Activated CD4-positive, CD25-positive, alpha-beta regulatory T cell treated with anti-CD3 and anti-CD28 coated beads, Interleukin-2, amount 50 U/mL, for 72 hours (primary cell): ENCODE measurements around the gene DPP3.
"Not testable (repeated sequence)": the region's sequence is repeated elsewhere in the genome, so short reads cannot be mapped to it uniquely, and the experiment has no call there.

Experiments
- DNase-seq: peaks from one replicate; pipeline ENCODE4 v3.0.0; 2021

Gene DPP3, protein sequence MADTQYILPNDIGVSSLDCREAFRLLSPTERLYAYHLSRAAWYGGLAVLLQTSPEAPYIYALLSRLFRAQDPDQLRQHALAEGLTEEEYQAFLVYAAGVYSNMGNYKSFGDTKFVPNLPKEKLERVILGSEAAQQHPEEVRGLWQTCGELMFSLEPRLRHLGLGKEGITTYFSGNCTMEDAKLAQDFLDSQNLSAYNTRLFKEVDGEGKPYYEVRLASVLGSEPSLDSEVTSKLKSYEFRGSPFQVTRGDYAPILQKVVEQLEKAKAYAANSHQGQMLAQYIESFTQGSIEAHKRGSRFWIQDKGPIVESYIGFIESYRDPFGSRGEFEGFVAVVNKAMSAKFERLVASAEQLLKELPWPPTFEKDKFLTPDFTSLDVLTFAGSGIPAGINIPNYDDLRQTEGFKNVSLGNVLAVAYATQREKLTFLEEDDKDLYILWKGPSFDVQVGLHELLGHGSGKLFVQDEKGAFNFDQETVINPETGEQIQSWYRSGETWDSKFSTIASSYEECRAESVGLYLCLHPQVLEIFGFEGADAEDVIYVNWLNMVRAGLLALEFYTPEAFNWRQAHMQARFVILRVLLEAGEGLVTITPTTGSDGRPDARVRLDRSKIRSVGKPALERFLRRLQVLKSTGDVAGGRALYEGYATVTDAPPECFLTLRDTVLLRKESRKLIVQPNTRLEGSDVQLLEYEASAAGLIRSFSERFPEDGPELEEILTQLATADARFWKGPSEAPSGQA

GRCh38 chr11:66480117-66480938 is at the start of gene DPP3:
Gene DPP3, plus strand, starts transcription at chr11:66480434. Its CDS starts 1,767 bp downstream, at chr11:66482201.
- DNase-seq: peak; percentile 96

DNA sequence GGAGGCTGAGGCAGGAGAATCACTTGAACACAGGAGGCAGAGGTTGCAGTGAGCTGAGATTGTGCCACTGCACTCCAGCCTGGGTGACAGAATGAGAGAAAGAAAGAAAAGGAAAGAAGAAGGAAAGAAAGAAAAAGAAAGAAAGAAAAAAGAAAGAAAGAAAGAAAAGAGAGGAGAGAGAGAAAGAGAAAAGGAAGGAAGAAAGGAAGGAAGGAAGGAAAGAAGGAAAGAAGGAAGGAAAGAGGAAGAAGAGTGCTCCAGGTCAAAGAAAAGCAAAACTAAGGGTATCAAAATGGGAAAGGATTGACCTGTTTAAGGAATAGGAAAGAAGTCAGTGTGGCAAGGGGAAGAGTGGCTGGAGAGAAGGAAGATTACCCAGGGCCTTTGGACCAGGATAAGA is 48.9 kb upstream of the DPP3 start:
- DNase-seq: not testable (repeated sequence)

DNA sequence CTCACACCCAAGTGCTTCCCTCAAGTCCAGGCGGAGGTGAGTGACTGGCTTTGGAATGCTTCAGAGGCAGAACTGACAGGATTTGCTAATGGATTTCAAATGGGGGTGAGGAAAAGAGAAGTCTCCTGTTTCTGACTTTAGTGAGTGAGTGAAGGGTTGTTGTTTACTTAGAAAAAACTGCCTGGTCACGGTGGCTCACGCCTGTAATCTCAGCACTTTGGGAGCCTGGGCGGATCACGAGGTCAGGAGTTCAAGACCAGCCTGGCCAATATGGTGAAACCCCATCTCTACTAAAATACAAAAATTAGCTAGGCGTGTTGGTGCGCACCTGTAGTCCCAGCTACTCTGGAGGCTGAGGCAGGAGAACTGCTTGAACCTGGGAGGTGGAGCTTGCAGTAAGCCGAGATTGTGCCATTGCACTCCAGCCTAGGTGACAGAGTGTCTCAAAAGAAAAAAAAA is 48.3 kb upstream of the DPP3 start:
- DNase-seq: not testable (repeated sequence)

DNA sequence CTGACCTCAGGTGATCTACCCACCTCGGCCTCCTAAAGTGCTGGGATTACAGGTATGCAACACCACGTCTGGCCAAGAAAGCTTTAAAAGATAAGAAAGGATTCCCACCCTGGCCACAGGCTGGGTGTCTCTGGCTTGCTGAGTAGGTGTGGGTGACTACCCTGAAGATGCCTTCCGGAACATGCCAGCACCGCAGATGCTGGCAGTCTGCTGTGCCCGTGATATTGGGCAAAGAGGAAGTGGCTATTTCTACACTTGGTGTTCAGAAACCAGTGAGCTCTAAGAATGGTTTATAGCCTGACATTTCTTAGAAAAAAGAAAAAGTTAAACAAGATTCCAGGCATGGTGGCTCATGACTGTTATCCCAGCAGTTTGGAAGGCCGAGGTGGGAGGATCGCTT is 47.6 kb upstream of the DPP3 start:
- no peak for DNase-seq

GRCh38 chr11:66437979-66438503 is 42.2 kb upstream of the DPP3 start:
- no peak for DNase-seq

DNA sequence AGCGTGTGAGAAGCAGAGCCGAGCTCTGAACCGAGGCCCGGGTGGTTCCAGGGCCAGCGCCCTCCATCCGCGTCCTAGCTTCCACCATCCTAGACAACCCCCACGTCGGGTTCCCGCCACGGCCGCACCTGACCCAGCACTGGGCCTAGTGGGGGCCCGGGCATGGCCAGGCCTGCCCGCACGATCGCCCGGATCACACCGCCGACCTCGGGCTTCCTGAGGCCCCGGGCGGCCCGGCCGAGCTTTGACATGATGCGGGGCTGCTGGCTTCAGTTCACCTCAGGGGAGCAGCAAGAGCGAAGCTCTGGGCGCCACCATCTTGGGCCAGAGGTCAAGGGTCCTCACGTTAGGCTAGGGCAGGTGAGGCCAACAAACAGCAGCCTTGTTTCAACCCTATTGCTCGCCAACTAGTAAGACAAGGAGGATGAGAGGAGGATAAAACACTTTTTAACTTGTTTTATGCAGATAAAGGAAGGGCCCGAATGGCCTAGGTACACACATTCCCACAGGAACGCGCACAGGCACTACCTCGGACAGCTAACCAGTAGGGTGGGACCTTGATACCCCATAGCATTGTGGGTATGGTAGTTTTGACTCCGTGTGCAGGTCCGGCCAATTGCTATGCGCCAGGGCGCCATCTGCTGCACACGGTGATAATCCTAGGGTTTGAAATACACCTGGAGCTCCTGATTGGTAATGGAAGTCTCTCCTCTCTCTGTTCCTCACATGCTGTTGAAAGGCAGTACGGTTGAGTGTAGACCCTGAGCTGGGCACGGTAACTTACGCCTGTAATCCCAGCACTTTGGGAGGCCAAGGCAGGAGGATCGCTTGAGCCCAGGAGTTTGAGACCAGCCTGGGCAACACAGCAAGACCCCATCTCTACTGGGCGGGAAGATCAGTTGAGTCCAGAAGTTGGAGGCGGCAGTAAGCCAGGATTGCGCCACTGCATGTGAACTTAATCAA is 41.4 kb upstream of the DPP3 start, which contains the start of gene MRPL11:
Gene MRPL11, minus strand, starts transcription at position 345 of the 963 bp plus-strand sequence. Its CDS starts 94 bp downstream, at position 251.
- DNase-seq: peak; percentile 88

DNA sequence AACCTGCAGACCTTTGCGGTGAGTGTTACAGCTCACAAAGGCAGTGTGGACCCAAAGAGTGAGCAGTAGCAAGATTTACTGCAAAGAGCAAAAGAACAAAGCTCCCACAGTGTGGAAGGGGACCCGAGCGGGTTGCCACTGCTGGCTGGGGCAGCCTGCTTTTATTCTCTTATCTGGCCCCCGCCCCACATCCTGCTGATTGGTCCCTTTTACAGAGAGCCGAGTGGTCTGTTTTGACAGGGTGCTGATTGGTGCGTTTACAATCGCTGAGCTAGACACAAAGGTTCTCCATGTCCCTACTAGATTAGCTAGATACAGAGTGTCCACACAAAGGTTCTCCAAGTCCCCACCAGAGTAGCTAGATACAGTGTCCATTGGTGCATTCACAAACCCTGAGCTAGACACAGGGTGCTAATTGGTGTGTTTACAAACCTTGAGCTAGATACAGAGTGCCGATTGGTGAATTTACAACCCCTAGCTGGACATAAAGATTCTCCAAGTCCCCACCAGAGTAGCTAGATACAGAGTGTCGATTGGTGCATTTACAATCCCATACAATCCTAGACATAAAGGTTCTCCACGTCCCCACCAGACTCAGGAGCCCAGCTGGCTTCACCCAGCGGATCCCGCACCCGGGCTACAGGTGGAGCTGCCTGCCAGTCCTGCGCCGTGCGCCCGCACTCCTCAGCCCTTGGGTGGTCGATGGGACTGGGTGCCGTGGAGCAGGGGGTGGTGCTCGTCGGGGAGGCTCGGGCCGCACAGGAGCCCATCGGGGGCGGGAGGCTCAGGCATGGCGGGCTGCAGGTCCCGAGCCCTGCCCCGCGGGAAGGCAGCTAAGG is 39.9 kb upstream of the DPP3 start:
- DNase-seq: not testable (repeated sequence)

DNA sequence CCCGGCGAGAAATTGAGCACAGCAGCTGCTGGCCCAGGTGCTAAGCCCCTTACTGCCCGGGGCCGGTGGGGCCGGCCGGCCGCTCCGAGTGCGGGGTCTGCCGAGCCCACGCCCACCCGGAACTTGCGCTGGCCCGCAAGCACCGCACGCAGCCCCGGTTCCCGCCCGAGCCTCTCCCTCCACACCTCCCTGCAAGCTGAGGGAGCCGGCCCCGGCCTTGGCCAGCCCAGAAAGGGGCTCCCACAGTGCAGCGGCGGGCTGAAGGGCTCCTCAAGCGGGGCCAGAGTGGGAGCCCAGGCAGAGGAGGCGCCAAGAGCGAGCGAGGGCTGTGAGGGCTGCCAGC is 39.3 kb upstream of the DPP3 start:
- not testable (repeated sequence) for DNase-seq

DNA sequence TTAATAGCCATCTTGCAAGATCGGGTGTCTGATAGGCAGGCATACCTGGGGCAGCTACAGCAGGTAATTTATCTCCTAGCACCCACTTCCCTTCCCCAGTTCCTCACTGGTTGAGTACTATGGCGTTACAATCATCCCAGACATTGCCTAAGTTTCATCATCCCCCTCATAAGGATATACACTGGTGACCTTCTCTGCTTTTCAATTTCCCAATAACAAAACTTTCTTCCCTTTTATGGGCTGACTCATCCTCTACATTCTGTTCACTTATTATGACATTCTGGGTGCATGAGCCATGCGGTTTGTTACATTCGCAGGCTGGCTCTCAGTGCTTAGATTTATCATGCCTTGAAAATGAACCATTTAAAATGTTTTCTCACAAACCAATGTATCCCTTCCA is 36.6 kb upstream of the DPP3 start:
- DNase-seq: no peak

- DNase-seq: no peak
Measured at GRCh38 chr11:66447012-66447411, 33.2 kb upstream of the DPP3 start.

GRCh38 chr11:66448523-66448922 is 31.7 kb upstream of the DPP3 start:
- no peak for DNase-seq

- DNase-seq: no peak
Measured at GRCh38 chr11:66450560-66450959, 29.7 kb upstream of the DPP3 start.

GRCh38 chr11:66451663-66452062 is 28.6 kb upstream of the DPP3 start:
- DNase-seq: no peak

- no peak for DNase-seq
Measured at GRCh38 chr11:66454247-66454646, 26.0 kb upstream of the DPP3 start.

DNA sequence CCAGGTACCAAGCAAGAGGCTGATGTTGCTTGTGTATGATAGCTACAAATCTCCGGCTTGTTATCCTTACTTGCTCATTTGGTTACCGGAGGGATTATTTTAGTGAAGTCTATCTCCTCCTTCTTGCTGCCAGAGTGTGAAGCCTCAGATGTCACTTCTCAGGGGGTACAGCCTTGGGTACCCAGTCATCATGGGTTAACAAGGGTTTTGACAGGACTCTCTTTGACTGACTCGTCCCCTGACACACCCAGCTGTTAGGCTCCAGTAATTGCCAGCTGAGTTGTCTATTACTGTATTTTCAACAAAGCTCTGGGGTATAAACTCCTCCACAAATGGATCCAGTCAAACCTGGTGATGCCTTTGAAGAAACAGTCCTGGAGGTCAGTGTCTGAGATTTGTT is 25.4 kb upstream of the DPP3 start:
- DNase-seq: no peak

DNA sequence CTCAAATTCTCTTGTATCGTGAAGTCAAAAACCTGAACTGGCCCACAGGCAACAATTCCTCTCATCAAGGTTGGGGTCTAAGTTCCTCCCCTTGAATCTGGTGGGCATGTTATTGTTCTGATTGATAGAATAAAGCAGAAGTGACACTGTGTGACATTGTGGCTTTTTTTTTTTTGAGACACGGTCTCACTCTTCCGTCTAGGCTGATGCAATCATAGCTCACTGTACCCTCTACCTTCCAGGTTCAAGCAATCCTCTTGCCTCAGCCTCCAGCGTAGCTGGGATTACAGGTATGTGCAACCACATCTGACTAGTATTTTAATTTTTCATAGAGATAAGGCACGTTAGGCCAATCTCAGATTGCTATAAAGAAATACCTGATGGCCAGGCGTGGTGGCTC is 22.4 kb upstream of the DPP3 start:
- no peak for DNase-seq

- no peak for DNase-seq
Measured at GRCh38 chr11:66459138-66459778, 21.0 kb upstream of the DPP3 start.

DNA sequence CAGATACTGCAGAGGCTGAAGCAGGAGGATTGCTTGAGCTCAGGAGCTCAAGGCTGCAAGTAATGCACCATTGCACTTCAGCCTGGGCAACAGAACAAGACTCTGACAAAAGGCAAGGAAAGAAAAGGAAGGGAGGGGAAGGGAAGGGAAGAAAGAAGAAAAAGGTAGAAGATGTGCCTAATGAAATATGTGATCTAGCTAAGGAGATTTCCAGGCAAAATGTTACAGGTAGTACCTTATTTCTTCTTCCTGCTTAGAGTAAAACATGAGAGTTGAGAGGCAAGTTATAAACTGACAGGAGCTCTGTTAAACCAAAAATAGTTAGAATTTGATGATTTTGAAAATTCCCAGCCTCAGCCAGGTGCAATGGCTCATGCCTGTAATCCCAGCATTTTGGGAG is 18.2 kb upstream of the DPP3 start:
- DNase-seq: no peak

DNA sequence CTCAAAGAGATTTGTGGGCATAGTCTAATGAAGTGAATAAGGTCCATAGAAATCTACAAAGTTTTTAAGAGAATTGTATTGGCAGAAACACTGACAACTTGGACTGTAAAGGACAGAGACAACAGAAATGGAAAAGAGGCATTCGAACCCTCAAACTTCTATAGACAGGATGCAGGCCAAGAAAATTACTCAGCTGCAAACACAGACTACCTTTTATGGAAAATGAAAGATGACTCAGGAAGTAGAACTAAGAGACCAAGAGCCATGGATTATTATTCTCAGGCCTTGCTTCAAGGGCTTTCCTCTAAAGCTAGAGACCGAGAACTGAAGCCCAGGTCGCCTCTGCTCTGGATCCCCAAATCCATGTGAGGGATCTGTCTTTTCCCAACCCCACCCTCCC is 17.3 kb upstream of the DPP3 start:
- no peak for DNase-seq

DNA sequence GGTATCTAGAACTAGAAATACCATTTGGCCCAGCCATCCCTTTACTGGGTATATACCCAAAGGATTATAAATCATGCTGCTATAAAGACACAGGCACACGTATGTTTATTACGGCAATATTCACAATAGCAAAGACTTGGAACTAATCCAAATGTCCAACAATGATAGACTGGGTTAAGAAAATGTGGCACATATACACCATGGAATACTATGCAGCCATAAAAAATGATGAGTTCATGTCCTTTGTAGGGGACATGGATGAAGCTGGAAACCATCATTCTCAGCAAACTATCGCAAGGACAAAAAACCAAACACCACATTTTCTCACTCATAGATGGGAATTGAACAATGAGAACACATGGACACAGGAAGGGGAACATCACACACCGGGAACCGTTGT is 16.1 kb upstream of the DPP3 start:
- not testable (repeated sequence) for DNase-seq
